HG02973 (cell line): ENCODE results near the gene CERCAM.

ENCODE experiments used
- ATAC-seq: cut with Tn5 transposase; IDR thresholded peaks from one replicate; pipeline ENCODE4 v1.9.1; 2021; ENCODE audit warnings: moderate library complexity; ENCODE audit not compliant: unreplicated experiment

The CERCAM gene

GRCh38 chr9:128455849-128456612 lies 35.4 kb downstream of the CERCAM start, which contains the start of gene ODF2:
ODF2 (plus strand) TSS chr9:128456006; CDS start chr9:128456092, 86 bp downstream.
- ATAC-seq: peak; percentile 84

GRCh38 chr9:128456613-128457061 lies 36.0 kb downstream of the CERCAM start:
- peak; percentile 45 for ATAC-seq

- ATAC-seq: no peak
These were observed 36.5 kb downstream of the CERCAM start for GRCh38 chr9:128457207-128457606.

DNA sequence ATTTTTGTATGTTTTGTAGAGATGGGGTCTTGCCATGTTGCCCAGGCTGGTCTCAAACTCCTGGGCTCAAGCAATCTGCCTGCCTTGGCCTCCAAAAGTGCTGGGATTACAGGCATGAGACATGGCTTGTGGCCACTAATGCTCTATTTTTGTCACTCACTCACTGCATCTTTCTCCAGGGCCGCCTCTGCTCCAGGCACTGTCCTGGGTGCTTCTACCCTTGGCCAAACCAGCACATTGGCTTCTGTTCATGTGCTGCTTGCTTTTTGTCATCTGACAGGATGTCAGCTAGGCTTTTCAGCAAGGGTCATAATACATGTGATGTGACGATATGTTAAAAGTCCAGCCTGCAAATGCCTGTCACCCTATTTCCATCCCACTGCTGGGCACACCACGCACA lies 38.4 kb downstream of the CERCAM start:
- no peak for ATAC-seq

DNA sequence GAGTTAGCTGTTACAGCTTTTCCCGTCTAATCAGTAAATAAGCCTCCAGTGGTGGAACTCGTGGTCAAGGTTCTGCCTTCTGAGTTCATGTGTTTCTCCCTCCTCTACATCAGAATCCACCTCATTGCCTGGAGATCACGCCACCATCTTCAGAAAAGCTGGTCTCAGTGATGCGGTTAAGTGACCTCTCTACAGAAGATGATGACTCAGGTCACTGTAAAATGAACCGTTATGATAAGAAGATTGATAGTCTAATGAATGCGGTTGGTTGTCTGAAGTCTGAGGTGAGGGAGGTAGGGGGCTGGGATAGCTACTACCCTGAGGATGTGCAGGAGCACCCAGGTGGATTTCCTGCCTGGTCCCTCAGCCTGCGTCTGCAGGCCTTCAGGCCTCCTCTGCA lies 48.4 kb downstream of the CERCAM start:
- ATAC-seq: no peak

- ATAC-seq: no peak
These were observed 49.9 kb downstream of the CERCAM start for GRCh38 chr9:128470560-128470959.

DNA sequence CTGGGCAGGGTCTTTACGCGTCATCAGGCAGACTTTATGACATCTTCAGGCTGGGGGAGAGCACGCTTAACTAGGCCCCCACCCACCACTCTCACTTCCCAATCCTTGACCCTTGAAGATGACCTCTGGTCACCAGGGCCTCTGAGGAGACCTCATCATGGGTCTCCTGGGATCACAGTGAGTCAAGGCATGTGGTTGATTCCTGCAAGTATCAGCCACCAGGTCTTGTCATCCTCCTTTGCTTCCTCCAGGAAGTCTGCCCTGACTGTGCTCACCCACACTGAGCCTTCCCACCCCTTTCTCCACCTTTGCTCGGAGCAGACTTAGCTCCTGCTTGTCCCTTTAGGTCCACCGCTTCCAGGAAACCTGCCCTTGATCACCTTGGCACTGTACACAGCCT lies 52.4 kb downstream of the CERCAM start:
- ATAC-seq: no peak

GRCh38 chr9:128475867-128476266 lies 55.2 kb downstream of the CERCAM start:
- ATAC-seq: no peak

DNA sequence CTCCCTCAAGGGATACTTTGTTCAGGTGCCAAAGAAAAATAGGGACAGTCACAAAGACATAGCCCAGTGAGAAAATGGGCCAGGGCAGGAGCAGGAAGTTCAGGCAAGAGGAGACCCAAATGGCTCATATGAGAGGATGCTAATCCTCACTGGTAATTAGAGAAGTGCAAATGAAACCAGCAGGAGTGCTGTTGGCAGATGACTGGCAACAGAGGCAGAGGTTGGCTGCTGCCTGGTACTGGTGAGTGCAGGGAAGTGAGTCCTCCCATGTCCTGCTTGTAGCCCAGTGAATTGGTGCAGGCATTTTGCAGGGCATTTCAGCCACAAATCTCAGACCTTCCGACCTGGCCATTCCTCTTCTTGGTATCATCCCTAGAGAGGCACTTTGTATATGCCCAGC lies 58.6 kb downstream of the CERCAM start:
- ATAC-seq: no peak

GRCh38 chr9:128481561-128481960 lies 60.9 kb downstream of the CERCAM start:
- ATAC-seq: no peak

DNA sequence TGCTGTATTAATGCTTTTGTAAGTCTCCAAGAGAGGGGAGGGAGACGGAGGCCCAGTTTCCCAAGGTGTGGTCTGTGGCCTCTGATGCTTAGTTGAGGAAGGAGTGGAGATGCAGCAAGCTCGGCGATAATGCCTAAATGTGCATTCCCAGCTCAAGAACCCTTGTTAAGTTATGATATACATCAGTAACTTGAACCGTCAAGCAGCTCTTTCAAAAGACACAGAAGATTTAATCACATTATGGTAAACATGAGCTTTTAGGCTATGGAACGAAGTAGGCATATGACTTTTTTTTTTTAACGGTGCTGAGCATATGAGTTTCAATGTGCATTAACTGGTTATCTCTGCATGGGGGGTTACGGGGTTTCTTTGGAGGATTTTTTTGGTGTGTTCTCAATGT lies 61.5 kb downstream of the CERCAM start:
- no peak for ATAC-seq

DNA sequence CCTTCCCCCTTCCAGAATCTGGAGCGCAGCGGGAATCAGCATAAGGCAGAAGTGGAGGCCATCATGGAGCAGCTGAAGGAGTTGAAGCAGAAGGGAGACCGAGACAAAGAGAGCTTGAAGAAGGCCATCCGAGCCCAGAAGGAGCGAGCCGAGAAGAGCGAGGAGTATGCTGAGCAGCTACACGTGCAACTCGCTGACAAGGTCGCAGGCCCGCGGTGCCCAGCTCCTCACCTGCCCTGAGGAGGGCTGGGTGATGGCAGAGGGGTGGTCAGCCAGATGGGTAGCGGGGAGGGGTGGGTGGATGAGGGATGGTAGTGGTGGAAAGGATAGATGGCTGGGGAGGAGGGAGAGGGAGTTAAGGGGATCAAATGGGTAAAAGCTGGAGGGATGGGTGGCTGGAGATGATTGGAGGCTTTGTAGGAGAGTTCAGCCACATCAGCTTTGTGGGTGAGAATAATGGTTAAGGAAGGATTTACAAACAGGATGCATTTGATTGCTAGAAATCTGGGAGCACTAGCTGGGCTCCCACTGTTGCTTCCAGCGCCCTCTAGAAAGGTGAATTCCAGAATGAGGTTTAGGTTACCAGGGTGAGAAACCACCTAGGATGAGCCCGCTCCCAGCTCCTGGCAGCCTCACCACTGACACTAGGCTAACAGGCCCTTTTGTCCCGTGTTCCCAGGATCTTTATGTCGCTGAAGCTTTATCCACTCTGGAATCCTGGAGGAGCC lies 64.2 kb downstream of the CERCAM start:
- no peak for ATAC-seq

GRCh38 chr9:128485414-128485855 lies 64.8 kb downstream of the CERCAM start:
- no peak for ATAC-seq

- no peak for ATAC-seq
These were observed 65.5 kb downstream of the CERCAM start for GRCh38 chr9:128486201-128486600.
